GM18508 (cell line): ENCODE data around the gene UBE2G1.
"Not testable (repeated sequence)": the region's sequence is repeated elsewhere in the genome, so short reads cannot be mapped to it uniquely, and the experiment has no call there.

Experiments used
- ATAC-seq: cut with Tn5 transposase; IDR thresholded peaks from one replicate; pipeline ENCODE4 v1.9.1; 2021; ENCODE audit warnings: moderate number of reproducible peaks; ENCODE audit not compliant: insufficient read depth, unreplicated experiment

The UBE2G1 gene

DNA sequence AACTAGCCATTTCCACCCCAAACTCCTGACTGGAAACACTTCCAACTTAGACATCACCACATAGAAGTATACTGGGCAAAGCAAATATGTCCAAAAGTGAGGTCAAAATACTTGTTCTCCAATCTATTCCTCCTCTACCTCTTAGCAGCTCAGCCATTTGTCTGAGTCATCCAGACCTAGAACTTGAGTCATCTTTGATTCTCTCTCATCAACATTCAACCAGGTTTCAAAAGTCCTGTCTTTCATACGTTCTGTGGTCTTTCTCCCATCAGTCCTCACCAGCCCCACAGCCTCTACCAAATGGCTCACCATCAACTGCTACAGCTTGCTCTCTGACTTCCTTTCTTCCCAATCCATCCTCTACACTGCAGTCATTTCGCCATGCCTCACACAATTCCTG is 109.5 kb downstream of the UBE2G1 start:
- ATAC-seq, result no peak

DNA sequence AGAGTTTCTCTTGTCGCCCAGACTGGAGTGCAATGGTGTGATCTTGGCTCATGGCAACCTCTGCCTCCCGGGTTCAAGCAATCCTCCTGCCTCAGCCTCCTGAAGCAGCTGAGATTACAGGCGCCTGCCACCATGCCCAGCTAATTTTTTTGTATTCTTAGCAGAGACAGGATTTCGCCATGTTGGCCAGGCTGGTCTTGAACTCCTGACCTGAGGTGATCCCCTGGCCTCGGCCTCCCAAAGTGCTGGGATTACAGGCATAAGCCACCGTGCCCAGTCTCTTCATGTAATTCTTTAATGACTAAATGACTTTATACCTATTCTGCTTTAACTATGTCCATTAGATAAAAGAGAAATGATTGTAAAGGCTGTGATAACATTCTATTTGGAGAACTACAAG is 111.2 kb downstream of the UBE2G1 start:
- not testable (repeated sequence) for ATAC-seq

DNA sequence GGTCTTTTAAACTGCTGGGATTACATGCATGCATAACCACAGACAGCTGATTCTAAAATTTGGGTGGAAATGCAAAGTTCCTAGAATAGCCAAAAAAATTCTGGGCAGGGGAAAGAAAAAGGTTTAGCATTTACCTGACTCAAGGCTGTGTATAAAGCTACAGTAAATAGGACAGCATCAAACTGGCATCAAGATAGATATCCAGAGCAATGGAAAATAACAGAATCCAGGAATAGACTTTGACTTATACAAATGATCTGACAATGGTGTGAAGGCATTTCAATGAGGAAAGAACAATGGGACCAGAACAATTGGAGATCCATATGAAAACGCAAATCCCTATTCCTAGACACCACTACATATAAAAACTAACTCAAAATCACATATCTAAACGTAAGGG is 115.6 kb downstream of the UBE2G1 start:
- ATAC-seq, result no peak

DNA sequence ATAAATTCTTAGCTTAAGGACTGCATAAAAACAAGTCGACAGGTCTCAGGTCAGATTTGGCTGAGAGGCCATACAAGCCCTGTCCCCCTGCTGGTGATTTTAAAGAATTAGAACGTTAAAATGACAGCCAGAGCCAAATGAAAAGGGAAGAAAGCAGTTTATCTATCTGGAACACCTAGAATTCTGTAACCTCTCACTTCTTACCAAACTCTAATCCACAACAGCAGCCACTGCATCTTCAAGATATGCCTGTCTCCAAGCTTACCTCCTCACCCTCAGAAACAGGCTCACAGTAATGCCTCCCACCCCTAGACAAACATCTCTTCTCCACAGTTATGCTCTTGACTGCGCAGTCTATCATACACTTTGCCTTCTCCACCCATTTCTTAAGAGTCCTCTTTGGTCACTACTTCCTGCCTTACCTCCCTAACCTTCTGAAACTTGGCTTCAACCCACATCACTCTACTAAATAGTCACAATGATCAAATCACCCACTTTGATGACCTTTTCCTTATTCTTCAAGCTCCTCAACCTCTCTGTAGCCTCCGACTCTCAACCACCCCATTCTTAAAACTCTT is 116.9 kb downstream of the UBE2G1 start:
- no peak for ATAC-seq

DNA sequence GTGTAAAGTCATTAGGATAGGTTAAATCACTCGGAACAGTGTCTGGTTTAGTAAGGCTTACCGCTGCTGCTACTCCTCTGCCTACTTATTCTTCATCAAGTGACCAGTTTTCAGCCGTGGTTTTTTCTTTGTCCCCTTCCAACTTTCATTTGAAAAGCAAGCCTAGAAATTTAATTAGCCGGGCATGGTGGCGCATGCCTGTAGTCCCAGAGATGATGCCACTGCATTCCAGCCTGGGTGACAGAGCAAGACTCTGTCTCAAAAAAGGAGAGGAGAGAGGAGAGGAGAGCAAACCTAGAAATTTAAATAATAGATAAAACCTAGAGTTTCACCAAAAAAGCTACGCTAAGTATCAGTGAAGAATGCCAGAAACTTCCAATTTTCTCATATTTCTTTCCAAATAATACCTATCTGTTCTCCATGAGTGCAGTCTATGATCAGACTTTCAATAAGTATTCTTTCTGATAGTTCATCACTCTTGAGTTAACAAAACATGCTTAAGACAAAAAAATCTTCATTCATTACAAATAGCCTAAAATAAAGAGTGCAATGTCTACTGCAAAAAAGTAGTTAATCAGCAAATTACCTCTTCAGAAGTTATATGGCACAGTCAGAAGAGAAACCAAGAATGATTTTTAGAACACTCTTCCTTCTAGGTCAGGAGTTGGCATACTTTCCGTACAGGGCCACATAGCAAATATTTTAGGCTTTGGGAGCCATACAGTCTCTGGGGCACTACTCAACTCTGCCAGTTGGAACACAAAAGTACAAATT is 117.8 kb downstream of the UBE2G1 start:
- ATAC-seq, result no peak

DNA sequence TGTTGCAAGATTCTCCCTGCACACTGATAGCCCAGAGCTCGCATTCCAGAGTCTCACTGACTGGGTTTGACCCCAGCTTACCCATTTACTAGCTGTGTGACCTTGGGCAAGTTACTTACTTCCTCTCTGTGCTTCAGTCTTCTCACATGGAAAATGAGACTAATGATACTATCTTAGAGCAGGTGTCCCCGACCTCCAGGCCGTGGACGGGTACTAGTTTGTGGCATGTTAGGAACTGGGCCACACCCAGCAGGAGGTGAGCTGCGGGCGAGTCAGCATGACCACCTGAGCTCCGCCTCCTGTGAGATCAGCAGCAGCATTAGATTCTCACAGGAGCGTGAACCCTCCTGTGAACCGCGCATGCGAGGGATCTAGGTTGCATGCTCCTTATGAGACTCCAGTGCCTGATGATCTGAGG is 118.5 kb downstream of the UBE2G1 start:
- ATAC-seq, result no peak

DNA sequence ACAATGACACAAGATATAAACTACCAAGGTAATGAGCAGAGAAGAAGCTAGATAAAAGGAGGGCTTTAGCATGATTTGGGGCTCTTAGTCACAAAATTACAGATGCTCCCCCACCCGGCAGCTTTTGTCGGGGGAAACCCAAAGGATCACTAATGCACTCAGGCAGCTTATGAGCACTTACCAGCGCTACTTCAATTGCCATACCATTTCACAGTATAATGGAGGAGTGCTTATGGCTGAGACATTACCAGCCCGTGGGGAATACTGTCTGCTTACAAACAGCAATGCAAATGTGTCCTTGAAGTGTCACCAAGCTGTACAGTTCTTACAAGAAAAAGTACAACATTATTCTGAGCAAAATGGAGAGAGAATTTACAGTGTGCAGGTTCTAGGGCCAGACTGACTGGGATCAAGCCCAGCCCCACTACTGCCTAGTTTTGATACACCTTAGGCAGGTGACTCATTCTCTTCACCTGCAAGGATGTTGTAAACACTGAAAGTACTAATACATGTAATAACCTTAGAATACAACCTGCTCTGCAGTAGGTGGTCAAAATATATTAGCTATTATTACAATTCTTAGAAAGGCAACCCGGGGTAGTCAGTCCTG is 119.0 kb downstream of the UBE2G1 start:
- ATAC-seq, result no peak

DNA sequence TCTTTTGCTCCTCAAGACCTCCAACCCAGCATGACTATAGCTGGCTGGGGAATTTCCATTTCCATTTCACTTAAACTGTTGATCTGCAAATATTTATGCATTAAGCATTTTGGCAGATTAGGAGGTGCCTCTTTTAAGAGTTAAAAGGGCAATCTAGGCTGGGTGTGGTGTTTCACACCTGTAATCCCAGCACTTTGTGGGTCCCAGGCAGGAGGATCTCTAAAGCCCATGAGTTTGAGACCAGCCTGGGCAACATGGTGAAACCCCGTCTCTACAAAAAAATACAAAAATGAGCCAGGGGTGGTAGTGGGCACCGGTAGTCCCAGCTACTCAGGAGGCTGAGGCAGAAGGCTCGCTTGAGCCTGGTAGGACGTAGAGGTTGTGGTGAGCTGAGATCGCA is 119.8 kb downstream of the UBE2G1 start:
- ATAC-seq, result no peak

DNA sequence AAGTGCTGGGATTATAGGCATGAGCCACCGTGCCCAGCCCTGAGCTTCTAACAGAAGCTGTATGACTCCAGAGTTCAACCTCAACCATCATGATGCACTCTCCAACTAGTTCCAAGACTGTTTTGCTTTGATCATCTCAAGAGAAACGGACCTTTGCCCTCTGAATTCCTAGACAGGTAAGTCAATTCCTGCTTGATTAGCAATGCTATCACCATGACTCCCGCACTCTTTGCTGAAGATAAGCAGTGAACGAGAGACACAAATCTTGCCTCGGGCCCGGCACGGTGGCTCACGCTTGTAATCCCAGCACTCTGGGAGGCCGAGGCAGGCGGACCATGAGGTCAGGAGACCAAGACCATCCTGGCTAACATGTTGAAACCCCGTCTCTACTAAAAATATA is 124.9 kb downstream of the UBE2G1 start:
- no peak for ATAC-seq

DNA sequence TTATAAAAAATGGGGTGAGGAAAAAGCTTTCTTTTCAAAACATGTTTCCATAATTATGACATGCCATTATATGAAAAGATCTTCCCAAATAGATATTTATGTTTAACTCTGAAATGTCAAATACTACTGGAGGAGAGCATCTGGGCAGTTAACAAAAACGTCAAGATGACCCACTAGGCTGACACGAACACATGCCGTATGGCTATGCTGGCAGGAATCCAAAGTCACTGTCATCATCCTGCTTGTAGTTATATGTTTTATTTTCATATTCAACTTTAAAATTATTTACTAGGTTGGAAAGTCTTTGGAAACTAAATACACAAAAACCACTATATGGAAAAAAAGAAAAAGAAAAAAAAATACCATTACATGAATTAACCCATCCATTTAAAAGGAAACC is 130.0 kb downstream of the UBE2G1 start:
- ATAC-seq, result no peak

DNA sequence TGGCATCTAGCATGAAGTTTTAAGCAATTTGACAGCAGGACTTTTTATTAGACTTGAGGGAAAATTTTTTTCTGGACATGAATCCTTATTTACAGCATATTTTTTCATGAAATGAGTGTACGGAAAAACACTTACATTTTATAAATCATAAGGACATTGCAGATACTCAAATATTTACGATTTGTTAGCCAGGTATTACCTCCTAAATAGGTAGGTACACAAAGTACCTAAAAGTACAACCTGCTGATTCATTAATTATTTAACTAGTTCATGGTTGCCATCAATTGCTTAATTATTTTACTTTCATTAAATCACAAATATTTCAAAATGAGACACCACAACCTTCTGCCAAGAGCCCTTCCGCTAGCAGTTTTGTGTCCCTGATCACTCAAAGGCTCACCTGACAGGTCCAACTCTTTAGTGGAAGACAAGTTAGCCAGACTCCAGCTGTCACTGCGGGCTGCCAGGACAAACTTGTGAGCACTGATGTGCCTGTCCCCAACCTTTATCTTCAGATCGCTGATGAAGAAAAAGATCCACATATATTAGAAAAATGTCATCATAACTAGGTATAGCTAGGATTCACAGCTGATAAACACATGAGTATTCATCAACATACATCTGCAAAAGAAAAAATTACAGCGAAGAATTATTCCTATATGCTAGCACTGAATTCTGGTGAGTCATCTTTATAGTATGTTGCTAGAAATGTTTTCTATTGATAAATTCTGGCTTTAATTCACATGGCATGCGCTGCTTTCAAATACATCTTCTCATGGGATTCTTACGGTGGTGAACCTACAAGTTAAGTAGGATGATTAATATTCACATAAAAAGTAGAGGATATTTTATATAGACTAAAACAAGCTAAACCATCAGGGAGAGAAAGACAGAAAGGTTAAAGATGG is 130.8 kb downstream of the UBE2G1 start:
- no peak for ATAC-seq

DNA sequence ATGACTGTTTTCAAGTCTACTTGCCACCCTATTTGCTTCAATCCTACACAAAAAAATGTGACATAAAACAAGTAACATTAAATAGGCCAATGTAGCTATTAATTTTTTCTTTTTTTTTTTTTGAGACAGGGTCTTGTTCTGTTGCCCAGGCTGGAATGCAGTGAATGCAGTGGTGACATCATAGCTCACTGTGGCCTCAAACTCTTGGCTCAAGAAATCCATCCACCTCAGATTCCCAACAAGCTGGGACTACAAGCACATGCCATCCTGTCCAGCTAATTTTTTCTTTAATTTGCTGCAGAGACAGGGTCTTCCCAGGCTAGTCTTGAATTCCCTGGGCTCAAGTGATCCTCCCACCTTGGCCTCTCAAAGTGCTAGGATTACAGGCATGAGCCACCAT is 132.1 kb downstream of the UBE2G1 start:
- ATAC-seq, result no peak

DNA sequence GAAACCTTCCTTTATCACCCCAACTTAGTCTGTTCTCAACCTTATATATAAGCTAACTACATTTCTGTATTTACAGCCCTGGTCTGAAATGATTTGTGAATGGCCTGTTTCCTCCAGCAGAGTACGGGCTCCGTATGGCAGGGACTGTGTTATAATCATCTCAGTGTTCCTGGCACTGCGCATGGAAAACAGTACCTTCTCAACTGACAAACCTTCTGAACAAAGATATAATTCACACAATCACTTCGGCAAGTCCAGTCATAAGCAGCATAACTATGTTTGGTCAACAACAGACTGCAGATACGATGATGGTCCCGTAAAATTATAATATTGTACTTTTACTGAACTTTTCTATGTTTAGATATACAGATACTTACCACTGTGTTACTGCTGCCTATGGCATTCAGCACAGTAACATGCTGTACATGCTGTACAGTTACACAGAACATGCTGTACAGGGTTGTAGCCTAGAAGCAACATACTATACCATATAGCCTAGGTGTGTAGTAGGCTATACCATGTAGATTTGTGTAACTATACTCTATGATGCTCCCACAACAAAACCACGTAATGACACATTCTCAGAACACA is 132.7 kb downstream of the UBE2G1 start:
- no peak for ATAC-seq

DNA sequence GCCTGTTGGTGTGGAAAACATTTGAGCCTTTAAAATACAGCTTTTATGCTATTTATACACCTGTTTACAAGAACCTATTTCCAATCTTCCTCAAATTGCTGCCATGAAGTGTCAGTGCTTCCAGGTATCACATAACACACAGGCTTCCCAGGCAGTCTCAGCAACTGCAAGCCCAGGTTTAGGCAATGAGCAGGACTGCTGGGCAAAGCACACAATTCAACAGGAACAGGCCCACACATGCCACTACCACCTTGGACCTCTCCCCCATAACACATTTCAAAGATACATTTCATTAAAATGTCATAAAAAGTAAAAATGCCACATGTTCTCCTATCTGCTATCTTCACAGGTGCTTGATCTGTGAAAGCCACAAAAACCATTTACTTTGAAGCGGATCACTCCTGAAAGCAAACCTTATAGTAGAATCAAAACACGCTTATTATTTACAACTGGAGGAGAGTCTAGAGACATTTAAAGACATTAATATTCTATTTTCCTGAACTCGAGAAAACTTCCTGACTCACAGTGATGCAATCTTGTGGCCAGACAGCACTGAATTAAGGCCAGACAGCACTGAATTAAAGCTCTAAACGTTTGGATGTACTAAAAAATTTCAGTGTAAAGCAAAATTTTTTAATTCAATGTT is 134.2 kb downstream of the UBE2G1 start:
- ATAC-seq, result no peak

DNA sequence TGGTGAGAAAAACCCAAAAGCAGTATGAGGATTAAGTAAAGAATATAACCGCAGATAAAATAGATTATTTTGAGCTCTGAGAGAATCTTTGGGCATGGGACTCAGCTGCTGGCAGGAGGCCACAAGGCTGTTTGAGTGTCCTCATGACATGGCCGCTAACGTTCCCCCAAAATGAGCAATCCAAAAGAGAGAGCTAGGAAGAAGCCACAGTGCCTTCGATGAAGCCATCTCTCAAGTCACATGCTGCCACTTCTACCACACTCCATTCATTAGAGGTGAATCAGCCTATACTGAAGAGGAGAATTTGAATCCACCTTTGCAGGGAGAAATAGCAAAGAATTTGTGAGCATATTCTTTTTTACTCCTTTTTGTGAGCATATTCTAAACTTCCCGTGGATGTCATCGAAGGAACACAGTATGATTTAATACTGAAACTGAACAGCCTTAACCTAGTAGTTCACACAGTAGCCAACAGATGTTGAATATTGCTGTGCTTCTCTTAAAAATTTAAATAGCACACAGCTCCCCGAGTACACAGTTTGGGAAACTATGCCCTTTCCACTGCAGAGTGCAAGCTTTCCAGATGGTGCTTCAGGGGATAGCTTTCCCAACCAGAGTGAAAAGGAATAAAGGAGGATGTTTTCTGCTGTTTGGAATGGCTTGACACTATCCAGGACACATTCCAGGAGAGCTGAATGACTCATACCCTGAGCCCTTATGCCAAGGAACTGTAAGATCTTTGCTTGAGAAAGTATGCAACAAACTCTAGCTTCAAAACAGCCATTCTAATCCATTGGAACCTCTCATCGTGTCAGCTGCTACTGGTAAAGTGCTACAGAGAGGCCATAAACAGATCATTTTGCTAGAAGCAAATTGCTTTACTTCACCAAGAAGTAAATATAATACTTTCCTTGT is 136.6 kb downstream of the UBE2G1 start:
- ATAC-seq, result no peak

DNA sequence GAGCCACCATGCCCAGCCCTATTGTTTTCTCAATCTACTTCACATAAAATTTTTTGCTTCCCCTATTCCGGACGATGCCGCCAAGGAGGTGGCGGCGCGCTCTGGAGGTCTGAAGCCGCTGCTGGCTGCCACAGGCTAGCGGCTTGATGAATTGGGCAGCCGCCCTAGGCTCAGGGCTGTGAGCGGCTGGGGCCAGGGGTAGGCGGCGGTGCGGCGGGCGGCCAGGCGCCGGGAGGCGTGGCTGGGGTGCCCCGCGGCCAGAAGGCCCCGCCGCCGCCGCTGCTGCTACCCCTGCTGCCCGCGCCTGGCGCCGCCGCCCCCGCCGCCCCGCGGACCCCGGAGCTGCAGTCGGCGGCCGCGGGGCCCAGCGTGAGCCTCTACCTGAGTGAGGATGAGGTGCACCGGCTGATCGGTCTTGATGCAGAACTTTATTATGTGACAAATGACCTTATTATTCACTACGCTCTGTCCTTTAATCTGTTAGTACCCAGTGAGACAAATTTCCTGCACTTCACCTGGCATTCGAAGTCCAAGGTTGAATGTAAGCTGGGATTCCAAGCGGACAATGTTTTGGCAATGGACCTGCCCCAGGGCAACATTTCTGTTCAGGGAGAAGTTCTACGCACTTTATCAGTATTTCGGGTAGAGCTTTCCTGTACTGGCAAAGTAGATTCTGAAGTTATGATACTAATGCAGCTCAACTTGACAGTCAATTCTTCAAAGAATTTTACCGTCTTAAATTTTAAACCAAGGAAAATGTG is 144.4 kb downstream of the UBE2G1 start:
- ATAC-seq, result no peak

DNA sequence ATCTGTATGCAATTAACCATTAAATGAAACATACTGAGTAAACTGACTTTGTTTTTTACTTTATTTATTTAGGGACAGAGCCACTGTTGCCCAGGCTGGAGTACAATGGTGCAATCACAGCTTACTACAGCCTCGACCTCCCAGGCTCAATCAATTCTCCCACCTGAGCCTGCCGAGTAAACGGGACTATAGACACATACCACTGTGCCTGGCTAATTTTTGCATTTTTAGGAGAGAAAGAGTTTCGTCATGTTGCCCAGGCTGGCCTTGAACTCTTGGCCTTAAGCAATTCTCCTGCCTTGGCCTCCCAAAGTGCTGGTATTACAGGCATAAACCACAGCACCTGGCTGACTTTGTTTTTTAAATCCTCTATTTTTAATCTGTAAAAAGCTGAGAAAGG is 145.3 kb downstream of the UBE2G1 start:
- no peak for ATAC-seq

DNA sequence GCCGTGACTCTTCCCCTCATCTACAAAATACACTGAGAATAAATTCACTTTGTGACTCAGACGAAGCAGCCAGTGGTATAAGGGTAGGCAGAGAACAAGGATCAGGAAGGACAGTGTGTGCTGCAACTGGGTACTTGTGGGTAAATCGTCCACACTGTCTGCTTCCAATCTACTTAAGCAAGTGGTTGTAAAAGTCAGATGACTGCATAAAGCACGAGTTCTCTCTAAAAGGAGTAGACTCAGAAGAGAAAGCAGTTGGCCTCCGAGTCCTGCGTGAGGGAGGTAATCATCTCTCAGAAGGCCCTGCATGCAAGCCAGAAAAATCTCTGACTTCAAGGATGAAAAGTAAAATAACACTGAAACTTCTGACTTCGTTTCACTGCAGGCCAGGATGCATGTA is 145.8 kb downstream of the UBE2G1 start:
- no peak for ATAC-seq
